Esophagus muscularis mucosa (tissue), 4 donors: ENCODE measurements around the gene L3MBTL2. TPM values are rescaled to one million over a fixed set of nuclear protein-coding genes. Genes with fewer than 3 reads are reported as not detected.

Experiments
- DNase-seq: peaks from one replicate; pipeline ENCODE4 v3.0.0-alpha.2; 2017; ENCODE audit errors: extremely low spot score
- H3K27ac ChIP-seq, 4 donors: fragments of 200-600 bp; sonication (generic); replicated peaks in 1 of 4; 1 replicate in 3 of 4; 2 replicates in 1 of 4; pipeline ENCODE4 v1.5.1; 2016 to 2019; ENCODE audit warnings: mild to moderate bottlenecking in 1 of 4
- H3K27me3 ChIP-seq, 4 donors: fragments of 200-600 bp; sonication (generic); one replicate each; pipeline versions ENCODE4 v1.5.1 to v1.6.0; 2016 to 2019
- H3K36me3 ChIP-seq, 4 donors: fragments of 200-600 bp; sonication (generic); one replicate each; pipeline ENCODE4 v1.5.1; 2016 to 2019
- H3K4me1 ChIP-seq, 4 donors: fragments of 200-600 bp; sonication (generic); one replicate each; pipeline ENCODE4 v1.5.1; 2016 to 2019
- H3K4me3 ChIP-seq, 4 donors: fragments of 200-600 bp; sonication (generic); 1 replicate in 2 of 4; 2 replicates in 2 of 4; pipeline ENCODE4 v1.5.1; 2016 to 2019; ENCODE audit warnings: mild to moderate bottlenecking in 4 of 4, moderate library complexity in 1 of 4
- H3K9me3 ChIP-seq, 4 donors: fragments of 200-600 bp; sonication (generic); 1 replicate in 3 of 4; 2 replicates in 1 of 4; pipeline ENCODE4 v1.5.1; 2016 to 2019
- CTCF ChIP-seq, 3 experiments: fragments of 200-600 bp in 2 of 3; fragments of 450-650 bp in 1 of 3; sonication (generic) in 2 of 3; IDR thresholded peaks; one replicate each; pipeline ENCODE4 v1.5.1; 2017 to 2019; ENCODE audit warnings: antibody characterized with exemption in 3 of 3, mild to moderate bottlenecking in 2 of 3, moderate library complexity in 1 of 3
- EP300 ChIP-seq: sonication (generic); formaldehyde crosslinking; IDR thresholded peaks from one replicate; pipeline ENCODE4 v1.6.1; 2017; ENCODE audit warnings: antibody characterized with exemption
- POLR2A ChIP-seq: fragments of 450-650 bp; IDR thresholded peaks from one replicate; pipeline ENCODE4 v1.6.1; 2017; ENCODE audit warnings: antibody characterized with exemption, moderate library complexity, mild to moderate bottlenecking, low read depth
- POLR2AphosphoS5 ChIP-seq, 2 donors: sonication (generic); formaldehyde crosslinking; IDR thresholded peaks; one replicate each; pipeline ENCODE4 v1.6.1; 2017; ENCODE audit warnings: antibody characterized with exemption in 2 of 2
- WGBS: methylation state at CpG from one replicate; pipeline ENCODE4 v1.1.5; 2018; 5-methylcytosine and 5-hydroxymethylcytosine counted together
- intact Hi-C: fragments of 100-400 bp; cut with DNase I; formaldehyde crosslinking; loops from one replicate; pipeline ENCODE4 v1.15.1; 2023
- total RNA-seq, 4 donors: library from RNA; depleted of rRNA; stranded (reverse); fragments of >200 nt; gene quantifications; one replicate each; pipeline versions ENCODE4 v1.1.0 to v1.2.1, GENCODE V29; 2016

L3MBTL2 gene
- total RNA-seq, 4 donors from 2014 or later: 17.4 to 29.9 (median 22.4) TPM

- H3K9me3 ChIP-seq: no peaks in the 10 kb centered on the region
- DNase-seq: no peak
- H3K4me3 ChIP-seq: peak overlapping the region; percentile 54 to 64 (median 58)
- H3K4me1 ChIP-seq: peaks cover 25 to 31% (median 27%) of the 10 kb centered on the region in 4 donors
- intact Hi-C loops: no loop called here
- WGBS: 58% methylated on average over 25 of the region's 33 CpGs
- no peaks in the 10 kb centered on the region for H3K27me3 ChIP-seq
- no peaks in the 10 kb centered on the region for H3K36me3 ChIP-seq
- H3K27ac ChIP-seq: peak overlapping the region in 3 of 4 donors; percentile 33 to 64 (median 62)
- no peak for TF ChIP-seq CTCF (IDR thresholded peaks at IDR 0.05)
- no peak for TF ChIP-seq EP300
- no peak for TF ChIP-seq POLR2A
- no peak for TF ChIP-seq POLR2AphosphoS5 (IDR thresholded peaks at IDR 0.05)
These were observed 32.1 kb downstream of the L3MBTL2 start for GRCh38 chr22:41237036-41237706.

- intact Hi-C loops: no loop called here
- no peaks in the 10 kb centered on the region for H3K36me3 ChIP-seq
- peak overlapping the region; percentile 54 to 64 (median 58) for H3K4me3 ChIP-seq
- 11% methylated on average over 35 of the region's 97 CpGs for WGBS
- no peak for DNase-seq
- H3K27me3 ChIP-seq: no peaks in the 10 kb centered on the region
- H3K9me3 ChIP-seq: no peaks in the 10 kb centered on the region
- H3K4me1 ChIP-seq: peaks cover 24 to 29% (median 25%) of the 10 kb centered on the region in 4 donors
- H3K27ac ChIP-seq: peak overlapping the region; percentile 33 to 64 (median 51)
- TF ChIP-seq POLR2A: no peak
- TF ChIP-seq EP300: no peak
- TF ChIP-seq CTCF (IDR thresholded peaks at IDR 0.05): peak; percentile 42 to 63 (median 45)
- peak in 1 of 2 donors; percentile 33 for TF ChIP-seq POLR2AphosphoS5 (IDR thresholded peaks at IDR 0.05)
These were observed 32.8 kb downstream of the L3MBTL2 start for GRCh38 chr22:41237707-41238569.

DNA sequence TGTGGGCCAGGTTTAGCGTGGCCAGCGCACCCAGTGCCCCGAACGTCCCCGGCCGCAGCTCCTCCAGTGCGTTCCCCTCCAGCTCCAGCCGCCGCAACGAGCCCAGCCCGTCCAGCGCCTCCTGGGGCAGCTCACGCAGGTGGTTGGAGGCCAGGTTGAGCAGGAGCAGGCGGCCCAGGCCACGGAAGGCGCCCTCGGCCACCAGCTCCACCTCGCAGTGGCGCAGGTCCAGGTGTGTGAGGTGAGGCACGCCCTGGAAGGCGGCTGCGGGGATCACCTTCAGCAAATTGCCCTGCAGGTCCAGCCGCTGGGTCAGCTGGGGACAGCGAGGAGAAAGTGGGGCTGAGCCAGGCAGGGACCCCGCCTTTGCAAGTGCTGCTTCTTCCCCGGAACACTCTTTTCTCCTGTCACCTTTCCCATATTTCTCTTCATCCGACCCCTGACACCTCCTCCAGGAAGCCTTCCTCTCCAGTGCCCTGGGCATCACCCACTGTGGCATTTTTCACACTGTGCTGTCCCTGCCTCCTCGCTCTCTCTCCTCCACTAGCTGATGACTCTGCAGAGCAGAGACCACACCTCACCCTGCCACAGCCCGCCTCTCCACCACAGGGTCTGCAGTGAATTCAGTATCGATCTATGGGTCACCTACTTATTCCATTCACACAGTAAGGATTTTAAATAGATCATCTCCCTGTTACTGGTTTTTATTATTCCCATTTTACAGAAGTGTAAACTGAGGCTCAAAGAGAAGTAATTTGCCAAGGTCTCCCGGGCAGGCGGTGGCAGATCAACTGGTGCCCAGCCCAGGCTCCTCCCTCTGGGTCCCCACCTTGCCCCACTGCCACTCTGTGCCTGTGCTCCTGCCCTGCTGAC, 33.7 kb downstream of the L3MBTL2 start:
- no peaks in the 10 kb centered on the region for H3K36me3 ChIP-seq
- TF ChIP-seq EP300: no peak
- TF ChIP-seq POLR2A: no peak
- TF ChIP-seq POLR2AphosphoS5 (IDR thresholded peaks at IDR 0.05): no peak
- TF ChIP-seq CTCF (IDR thresholded peaks at IDR 0.05): no peak
- no peak for DNase-seq
- peak overlapping the region in 3 of 4 donors; percentile 16 to 69 (median 62) for H3K27ac ChIP-seq
- no peaks in the 10 kb centered on the region for H3K9me3 ChIP-seq
- intact Hi-C loops: no loop called here
- no peaks in the 10 kb centered on the region for H3K27me3 ChIP-seq
- WGBS: 90% methylated on average over 25 of the region's 32 CpGs
- peaks cover 23 to 29% (median 25%) of the 10 kb centered on the region in 4 donors for H3K4me1 ChIP-seq
- H3K4me3 ChIP-seq: peak overlapping the region; percentile 54 to 64 (median 58)

DNA sequence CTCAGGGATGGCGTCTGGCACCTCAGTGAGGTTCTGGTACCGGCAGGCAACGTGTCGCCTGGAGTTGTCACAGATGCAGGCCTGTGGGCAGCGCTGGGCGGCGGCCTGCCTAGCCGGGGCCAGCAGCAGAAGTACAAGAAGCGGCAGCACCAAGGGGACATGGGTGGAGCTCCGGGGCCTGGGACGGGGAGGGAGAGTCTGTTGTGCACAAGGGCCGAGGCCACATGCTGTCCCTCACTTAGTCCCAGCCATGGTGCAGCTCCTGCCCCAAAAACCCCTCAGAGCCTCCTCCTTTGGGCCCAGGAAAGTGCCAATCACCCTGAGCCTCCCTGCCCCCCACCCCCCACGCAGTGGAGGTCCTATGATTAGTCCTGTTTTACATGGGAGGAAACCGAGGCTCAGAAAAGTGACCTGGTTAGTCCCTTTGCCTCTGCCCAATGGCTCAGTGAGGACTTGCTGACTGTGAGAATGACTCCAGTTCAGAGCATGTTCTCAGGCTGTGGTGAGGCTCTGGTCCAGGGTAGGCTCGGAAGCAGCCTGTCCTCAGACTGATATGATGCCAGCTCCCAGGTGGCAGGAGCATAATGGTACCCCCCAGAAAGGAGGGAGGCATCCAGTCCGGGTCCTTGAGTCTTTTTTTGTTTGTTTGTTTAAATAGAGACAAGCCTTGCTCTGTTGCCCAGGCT, 34.5 kb downstream of the L3MBTL2 start:
- Histone ChIP-seq H3K4me3 (no peak overlapping the region), H3K36me3 (no peaks in the 10 kb centered on the region), H3K9me3 (no peaks in the 10 kb centered on the region), H3K27me3 (no peaks in the 10 kb centered on the region), H3K4me1 (peaks cover 23 to 29% (median 25%) of the 10 kb centered on the region in 4 donors), H3K27ac (peak overlapping the region; percentile 16 to 69 (median 46))
- intact Hi-C loops: no loop called here
- TF ChIP-seq CTCF (IDR thresholded peaks at IDR 0.05): no peak
- TF ChIP-seq POLR2A: no peak
- TF ChIP-seq EP300: no peak
- WGBS: 64% methylated on average over 8 of the region's 16 CpGs
- DNase-seq: no peak
